Pancreas (tissue), 10 donors: ENCODE results near the gene NDUFS3. TPM values are rescaled to one million over a fixed set of nuclear protein-coding genes. Genes with fewer than 3 reads are reported as not detected.
"Not testable (repeated sequence)": the region's sequence is repeated elsewhere in the genome, so short reads cannot be mapped to it uniquely, and the experiment has no call there.

Source experiments
- ATAC-seq, 4 donors: fragments of 200-7000 bp; cut with Tn5 transposase; one replicate each; pipeline versions ENCODE4 v1.8.0 to v1.9.1; 2020; ENCODE audit warnings: mild to moderate bottlenecking in 4 of 4, moderate library complexity in 4 of 4
- DNase-seq, 6 donors: peaks; one replicate each; pipeline ENCODE4 v3.0.0-alpha.2; 2020
- FAIRE-seq: peaks from 2 replicates; lab custom pipeline; 2012; peaks lifted over from hg19 to GRCh38; lab: Jason Lieb, UNC
- H3K27ac ChIP-seq, 4 donors: fragments of 200-600 bp; sonication (generic); 1 replicate in 3 of 4; 2 replicates in 1 of 4; pipeline versions ENCODE4 v1.5.0 to v1.8.0; 2020
- H3K27me3 ChIP-seq, 4 donors: fragments of 200-600 bp; one replicate each; pipeline ENCODE4 v1.8.0; 2021
- H3K36me3 ChIP-seq, 3 donors: fragments of 200-600 bp; sonication (generic) in 1 of 3; one replicate each; pipeline versions ENCODE4 v1.5.0 to v1.8.0; 2020 to 2021
- H3K4me1 ChIP-seq, 3 donors: fragments of 200-600 bp; one replicate each; pipeline ENCODE4 v1.8.0; 2021
- H3K4me3 ChIP-seq, 4 donors: fragments of 200-600 bp; sonication (generic) in 2 of 4; one replicate each; pipeline versions ENCODE4 v1.5.0 to v1.8.0; 2020 to 2021
- H3K9me3 ChIP-seq, 4 donors: fragments of 200-600 bp; one replicate each; pipeline ENCODE4 v1.8.0; 2021
- WGBS, 2 donors: extraction: QIAGEN DNeasy Blood & Tissue Kit; methylation state at CpG; one replicate each; pipeline ENCODE4 v1.1.7; 2013; 5-methylcytosine and 5-hydroxymethylcytosine counted together
- intact Hi-C, 3 donors: fragments of 100-400 bp; cut with DNase I; formaldehyde crosslinking; loops; one replicate each; pipeline versions ENCODE4 v1.11.1 to v1.14.2; 2022
- polyA plus RNA-seq, 2 donors: library from polyadenylated mRNA; stranded (reverse); fragments of 200-250 nt; gene quantifications; one replicate each; pipeline ENCODE4 v1.2.3, GENCODE V29; 2013
- total RNA-seq, 6 donors: library from RNA; stranded (reverse); fragmentation: NEBNext Ultra II Directional in 4 of 6; extraction: Animal tissue kit (Norgen Biotek cat#: 25700) in 4 of 6; gene quantifications; one replicate each; pipeline versions ENCODE4 v1.2.1 to v1.2.4, GENCODE V29; 2021 to 2023
- TF ChIP-seq, protein P1 (sequence below), 4 donors: fragments of 200-600 bp; sonication (generic) in 3 of 4; IDR thresholded peaks; one replicate each; pipeline versions ENCODE4 v1.5.0 to v1.8.0; 2021; ENCODE audit warnings: antibody characterized with exemption in 4 of 4
- donor health status: healthy with polysubstance abuse.
- donor health status: DM: no; HTN: no; CAD: no; lungs with moderate emphysema.
- donor health status: DM: no; HTN: no; CAD: no.
- donor health status: control.
- donor health status: control.
- donor health status: Bipolar disorder and iron deficiency.
- donor health status: DM: yes; HTN: yes; CAD: no.
- donor health status: DM: no; HTN: no; CAD: no.
- donor health status: DM: no; HTN: no; CAD: no.
- donor health status: DM: yes; HTN: yes; CAD: no.

Gene NDUFS3
- total and polyA plus RNA-seq, 8 donors: 28.8 to 113 (median 39.2) TPM

DNA sequence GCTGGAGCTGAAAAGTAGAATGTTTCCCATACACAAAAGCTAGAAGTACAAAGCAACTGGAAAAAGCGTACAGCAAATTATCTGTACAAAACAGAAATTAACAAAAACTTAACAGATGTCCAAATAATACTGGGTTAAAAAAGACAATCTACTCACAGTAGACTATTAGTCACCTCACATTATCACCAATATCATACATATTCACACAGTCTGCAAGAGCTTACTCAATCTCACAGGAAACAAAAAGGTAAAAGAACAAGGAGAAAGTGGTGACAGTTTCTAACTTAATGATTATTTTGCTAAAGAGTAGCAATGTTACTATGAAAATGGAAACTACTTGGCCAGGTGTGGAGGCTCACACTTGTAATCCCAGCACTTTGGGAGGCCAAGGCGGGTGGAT is 37.8 kb upstream of the NDUFS3 start:
- H3K4me3 ChIP-seq: no peak overlapping the region
- WGBS, 2 donors: 91 to 96% methylated on average over 2 of the region's 2 CpGs
- DNase-seq (no peak), FAIRE-seq (no peak), ATAC-seq (peak in 1 of 4 donors; percentile 28)
- intact Hi-C loops: no loop called here
- TF ChIP-seq, protein P1, sequence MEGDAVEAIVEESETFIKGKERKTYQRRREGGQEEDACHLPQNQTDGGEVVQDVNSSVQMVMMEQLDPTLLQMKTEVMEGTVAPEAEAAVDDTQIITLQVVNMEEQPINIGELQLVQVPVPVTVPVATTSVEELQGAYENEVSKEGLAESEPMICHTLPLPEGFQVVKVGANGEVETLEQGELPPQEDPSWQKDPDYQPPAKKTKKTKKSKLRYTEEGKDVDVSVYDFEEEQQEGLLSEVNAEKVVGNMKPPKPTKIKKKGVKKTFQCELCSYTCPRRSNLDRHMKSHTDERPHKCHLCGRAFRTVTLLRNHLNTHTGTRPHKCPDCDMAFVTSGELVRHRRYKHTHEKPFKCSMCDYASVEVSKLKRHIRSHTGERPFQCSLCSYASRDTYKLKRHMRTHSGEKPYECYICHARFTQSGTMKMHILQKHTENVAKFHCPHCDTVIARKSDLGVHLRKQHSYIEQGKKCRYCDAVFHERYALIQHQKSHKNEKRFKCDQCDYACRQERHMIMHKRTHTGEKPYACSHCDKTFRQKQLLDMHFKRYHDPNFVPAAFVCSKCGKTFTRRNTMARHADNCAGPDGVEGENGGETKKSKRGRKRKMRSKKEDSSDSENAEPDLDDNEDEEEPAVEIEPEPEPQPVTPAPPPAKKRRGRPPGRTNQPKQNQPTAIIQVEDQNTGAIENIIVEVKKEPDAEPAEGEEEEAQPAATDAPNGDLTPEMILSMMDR (IDR thresholded peaks at IDR 0.05): no peak
- H3K9me3 ChIP-seq: no peaks in the 10 kb centered on the region
- no peak overlapping the region for H3K27ac ChIP-seq
- no peaks in the 10 kb centered on the region for H3K36me3 ChIP-seq
- no peaks in the 10 kb centered on the region for H3K27me3 ChIP-seq
- H3K4me1 ChIP-seq: peaks cover 17 to 30% (median 22%) of the 10 kb centered on the region in 3 donors

DNA sequence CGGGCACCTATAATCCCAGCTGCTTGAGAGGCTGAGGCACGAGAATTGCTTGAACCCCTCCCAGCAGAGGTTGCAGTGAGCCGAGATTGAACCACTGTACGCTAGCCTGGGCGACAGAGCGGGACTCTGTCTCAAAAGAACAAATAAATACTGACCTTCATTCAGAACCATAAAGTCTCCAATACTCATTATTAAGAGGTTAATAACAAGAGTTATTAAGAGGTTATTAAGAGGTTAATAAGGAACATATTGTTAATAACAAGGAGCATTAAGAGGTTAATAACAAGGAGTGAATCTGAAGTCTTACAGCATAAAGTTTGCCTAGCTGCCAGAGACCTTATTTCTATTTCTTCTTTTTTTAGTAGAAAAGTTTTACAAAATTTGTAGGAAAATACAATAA is 33.6 kb upstream of the NDUFS3 start:
- Histone ChIP-seq H3K4me3 (no peak overlapping the region), H3K27me3 (no peaks in the 10 kb centered on the region), H3K36me3 (no peaks in the 10 kb centered on the region), H3K27ac (no peak overlapping the region), H3K9me3 (no peaks in the 10 kb centered on the region), H3K4me1 (peaks cover 9 to 20% (median 10%) of the 10 kb centered on the region in 3 donors)
- intact Hi-C loops: no loop called here
- no peak for FAIRE-seq
- TF ChIP-seq, protein P1 (IDR thresholded peaks at IDR 0.05): no peak
- WGBS, 2 donors: 95 to 99% methylated on average over 6 of the region's 6 CpGs
- ATAC-seq: no peak
- DNase-seq: no peak

- H3K9me3 ChIP-seq, H3K36me3 ChIP-seq, H3K4me3 ChIP-seq, DNase-seq, FAIRE-seq, ATAC-seq, H3K27me3 ChIP-seq, H3K27ac ChIP-seq, intact Hi-C loops: not testable (repeated sequence)
- H3K4me1 ChIP-seq: peaks cover 11 to 20% (median 18%) of the 10 kb centered on the region in 3 donors
- WGBS, 2 donors: 95 to 99% methylated on average over 7 of the region's 7 CpGs
Observed at GRCh38 chr11:47546274-47546673, 32.6 kb upstream of the NDUFS3 start.

- peak overlapping the region in 2 of 4 donors; percentile 7 to 84 for H3K27ac ChIP-seq
- 67 to 73% methylated on average over 10 of the region's 10 CpGs for WGBS, 2 donors
Observed at GRCh38 chr11:47550288-47551047, 28.4 kb upstream of the NDUFS3 start.

DNA sequence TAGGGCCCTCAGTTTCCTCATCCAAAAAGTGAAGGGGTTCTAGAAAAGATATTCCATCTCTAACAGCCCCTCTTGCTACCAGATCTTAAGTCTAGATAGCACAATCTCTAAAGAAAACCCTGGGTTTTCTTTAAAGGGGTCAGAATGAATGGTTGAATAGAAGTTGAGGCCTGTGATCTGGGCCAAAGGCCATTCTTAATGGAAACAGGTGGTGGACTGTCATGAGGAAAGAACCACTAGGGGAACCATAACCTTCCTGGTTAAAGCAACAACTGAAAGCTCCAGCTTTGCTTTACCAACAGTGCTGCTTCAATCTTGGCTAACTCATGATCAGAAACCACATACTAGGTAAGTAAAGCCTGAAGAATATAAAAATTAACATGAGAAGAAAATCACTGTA is 27.8 kb upstream of the NDUFS3 start:
- Histone ChIP-seq H3K27me3 (no peaks in the 10 kb centered on the region), H3K27ac (peak overlapping the region in 2 of 4 donors; percentile 7 to 84), H3K9me3 (no peaks in the 10 kb centered on the region), H3K4me3 (peak overlapping the region in 2 of 4 donors; percentile 63 to 99), H3K36me3 (no peaks in the 10 kb centered on the region), H3K4me1 (peaks cover 17 to 30% (median 23%) of the 10 kb centered on the region in 3 donors)
- TF ChIP-seq, protein P1 (IDR thresholded peaks at IDR 0.05): no peak
- FAIRE-seq (no peak), ATAC-seq (no peak), DNase-seq (no peak)
- intact Hi-C loops: no loop called here

More at GRCh38 chr11:47550288-47551047, 28.4 kb upstream of the NDUFS3 start:
- Histone ChIP-seq H3K4me1 (peaks cover 17 to 30% (median 23%) of the 10 kb centered on the region in 3 donors), H3K36me3 (no peaks in the 10 kb centered on the region), H3K27me3 (no peaks in the 10 kb centered on the region), H3K4me3 (peak overlapping the region in 1 of 4 donors; percentile 99), H3K9me3 (no peaks in the 10 kb centered on the region)
- intact Hi-C loops: no loop called here
- no peak for FAIRE-seq
- TF ChIP-seq, protein P1 (IDR thresholded peaks at IDR 0.05): no peak
- ATAC-seq: no peak
- no peak for DNase-seq
